Spleen (tissue), 11 donors: ENCODE measurements around the gene FRMD4B. TPM values are rescaled to one million over a fixed set of nuclear protein-coding genes. Genes with fewer than 3 reads are reported as not detected.

Experiments
- DNase-seq: peaks from one replicate; pipeline ENCODE4 v3.0.0-alpha.2; 2020
- H3K27ac ChIP-seq, 8 donors: fragments of 200-600 bp; sonication (generic) in 7 of 8; 1 replicate in 4 of 8; 2 replicates in 4 of 8; pipeline versions ENCODE4 v1.5.0 to v1.8.0; 2016 to 2021; ENCODE audit warnings: inconsistent platforms in 4 of 8, mild to moderate bottlenecking in 4 of 8, moderate library complexity in 1 of 8
- H3K27me3 ChIP-seq, 7 donors: fragments of 200-600 bp; sonication (generic) in 6 of 7; replicated peaks in 1 of 7; 1 replicate in 4 of 7; 2 replicates in 3 of 7; pipeline versions ENCODE4 v1.5.0 to v1.8.0; 2016 to 2021; ENCODE audit warnings: inconsistent platforms in 3 of 7, mild to moderate bottlenecking in 1 of 7
- H3K36me3 ChIP-seq, 6 donors: fragments of 200-600 bp; sonication (generic) in 5 of 6; 1 replicate in 4 of 6; 2 replicates in 2 of 6; pipeline versions ENCODE4 v1.5.0 to v1.8.0; 2016 to 2021; ENCODE audit warnings: inconsistent platforms in 2 of 6
- H3K4me1 ChIP-seq, 6 donors: fragments of 200-600 bp; sonication (generic) in 5 of 6; 1 replicate in 3 of 6; 2 replicates in 3 of 6; pipeline versions ENCODE4 v1.5.0 to v1.8.0; 2016 to 2021; ENCODE audit warnings: inconsistent platforms in 3 of 6
- H3K4me3 ChIP-seq, 8 donors: fragments of 200-600 bp; sonication (generic) in 7 of 8; 1 replicate in 4 of 8; 2 replicates in 4 of 8; pipeline versions ENCODE4 v1.5.0 to v1.8.0; 2016 to 2021; ENCODE audit warnings: inconsistent platforms in 4 of 8, mild to moderate bottlenecking in 4 of 8, moderate library complexity in 2 of 8
- H3K9me3 ChIP-seq, 8 donors: fragments of 200-600 bp; sonication (generic) in 7 of 8; 1 replicate in 4 of 8; 2 replicates in 4 of 8; pipeline versions ENCODE4 v1.5.0 to v1.8.0; 2016 to 2021; ENCODE audit warnings: inconsistent platforms in 4 of 8
- CTCF ChIP-seq, 11 experiments: fragments of 200-600 bp in 7 of 11; fragments of 450-650 bp in 4 of 11; sonication (generic) in 4 of 11; IDR thresholded peaks in 8 of 11; conservative IDR thresholded peaks in 3 of 11; 1 replicate in 7 of 11; 2 replicates in 4 of 11; pipeline versions ENCODE4 v1.4.0 to v1.8.0; 2016 to 2021; ENCODE audit warnings: antibody characterized with exemption in 11 of 11, inconsistent platforms in 4 of 11, mild to moderate bottlenecking in 1 of 11
- POLR2A ChIP-seq, 3 donors: fragments of 450-650 bp; IDR thresholded peaks; one replicate each; pipeline ENCODE4 v1.5.1; 2017; ENCODE audit warnings: antibody characterized with exemption in 3 of 3, mild to moderate bottlenecking in 1 of 3
- POLR2AphosphoS5 ChIP-seq, 3 donors: sonication (generic); formaldehyde crosslinking; IDR thresholded peaks; one replicate each; pipeline ENCODE4 v1.5.1; 2017; ENCODE audit warnings: antibody characterized with exemption in 3 of 3
- WGBS, 5 donors: extraction: QIAGEN DNeasy Blood & Tissue Kit in 3 of 5; methylation state at CpG; one replicate each; pipeline versions ENCODE4 v1.1.5 to v1.1.7; 2013 to 2018; 5-methylcytosine and 5-hydroxymethylcytosine counted together
- intact Hi-C: fragments of 100-400 bp; cut with DNase I; formaldehyde crosslinking; loops from one replicate; pipeline ENCODE4 v1.15.0; 2023; ENCODE audit warnings: low total_unique reads
- polyA plus RNA-seq, 3 donors: library from polyadenylated mRNA; stranded (reverse); fragments of 200-250 nt; gene quantifications; one replicate each; pipeline ENCODE4 v1.2.1, GENCODE V29; 2013
- total RNA-seq, 7 donors: library from RNA; depleted of rRNA in 3 of 7; stranded (reverse); fragments of >200 nt in 3 of 7; fragmentation: NEBNext Ultra II Directional in 4 of 7; extraction: Animal tissue kit (Norgen Biotek cat#: 25700) in 4 of 7; gene quantifications; one replicate each; pipeline versions ENCODE4 v1.1.0 to v1.2.1, GENCODE V29; 2016 to 2021
- donor health status: healthy with polysubstance abuse.
- donor health status: DM: no; HTN: no; CAD: no; lungs with moderate emphysema.
- donor health status: DM: no; HTN: no; CAD: no.
- donor health status: Bipolar disorder and iron deficiency.
- donor health status: healthy.
- donor health status: DM: no; HTN: no; CAD: no.
- donor health status: DM: yes; HTN: yes; CAD: no.

The FRMD4B gene
- total and polyA plus RNA-seq, 10 donors, result 8.1 to 143 (median 112) TPM

- TF ChIP-seq POLR2A (IDR thresholded peaks at IDR 0.05), result no peak
- TF ChIP-seq POLR2AphosphoS5 (IDR thresholded peaks at IDR 0.05), result no peak
- TF ChIP-seq CTCF (IDR thresholded peaks at IDR 0.05 in 8 of 11, conservative IDR thresholded peaks at IDR 0.05 in 3 of 11), result no peak
- no peaks in the 10 kb centered on the region for H3K9me3 ChIP-seq
- H3K4me1 ChIP-seq, result no peaks in the 10 kb centered on the region
- no peaks in the 10 kb centered on the region for H3K36me3 ChIP-seq
- no peak overlapping the region for H3K4me3 ChIP-seq
- no peak for DNase-seq
- no peaks in the 10 kb centered on the region for H3K27me3 ChIP-seq
- H3K27ac ChIP-seq, result no peak overlapping the region
- intact Hi-C loops, result no loop called here
Observed at GRCh38 chr3:69145688-69146087, 240.2 kb downstream of the FRMD4B start.

GRCh38 chr3:69144631-69145245 lies 241.2 kb downstream of the FRMD4B start:
- no peak overlapping the region for H3K4me3 ChIP-seq
- H3K27ac ChIP-seq, result no peak overlapping the region
- TF ChIP-seq CTCF (IDR thresholded peaks at IDR 0.05 in 8 of 11, conservative IDR thresholded peaks at IDR 0.05 in 3 of 11), result no peak
- TF ChIP-seq POLR2AphosphoS5 (IDR thresholded peaks at IDR 0.05), result no peak
- no peak for TF ChIP-seq POLR2A (IDR thresholded peaks at IDR 0.05)
- H3K4me1 ChIP-seq, result no peaks in the 10 kb centered on the region
- no peak for DNase-seq
- H3K36me3 ChIP-seq, result no peaks in the 10 kb centered on the region
- no peaks in the 10 kb centered on the region for H3K27me3 ChIP-seq
- 29 to 65% (median 58%) methylated on average over 3 of the region's 3 CpGs for WGBS, 5 donors
- intact Hi-C loops, result no loop called here
- no peaks in the 10 kb centered on the region for H3K9me3 ChIP-seq

DNA sequence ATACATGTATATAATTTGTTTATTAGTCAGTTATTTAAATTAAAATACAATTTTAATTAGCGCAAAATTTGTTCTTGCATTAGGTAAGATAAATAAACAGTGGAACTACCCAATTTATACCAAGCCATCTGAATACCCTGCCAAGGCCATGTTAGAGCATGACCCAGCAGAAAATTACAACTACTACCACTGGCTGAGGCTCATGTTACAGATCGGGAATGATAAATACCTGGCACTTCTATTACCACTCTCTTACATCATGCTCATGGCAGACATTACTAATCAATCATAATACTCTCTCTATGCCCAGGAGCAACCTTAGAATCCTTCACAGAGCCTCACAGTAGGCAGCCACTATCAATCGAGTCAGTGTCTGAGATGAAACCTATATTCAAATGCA lies 242.3 kb downstream of the FRMD4B start:
- Histone ChIP-seq H3K9me3 (no peaks in the 10 kb centered on the region), H3K4me1 (no peaks in the 10 kb centered on the region), H3K4me3 (no peak overlapping the region), H3K27me3 (no peaks in the 10 kb centered on the region), H3K36me3 (no peaks in the 10 kb centered on the region), H3K27ac (no peak overlapping the region)
- no peak for DNase-seq
- 91 to 96% (median 93%) methylated on average over 3 of the region's 3 CpGs for WGBS, 5 donors
- TF ChIP-seq CTCF (IDR thresholded peaks at IDR 0.05 in 8 of 11, conservative IDR thresholded peaks at IDR 0.05 in 3 of 11) (no peak), POLR2A (IDR thresholded peaks at IDR 0.05) (no peak), POLR2AphosphoS5 (IDR thresholded peaks at IDR 0.05) (no peak)
- intact Hi-C loops, result no loop called here

DNA sequence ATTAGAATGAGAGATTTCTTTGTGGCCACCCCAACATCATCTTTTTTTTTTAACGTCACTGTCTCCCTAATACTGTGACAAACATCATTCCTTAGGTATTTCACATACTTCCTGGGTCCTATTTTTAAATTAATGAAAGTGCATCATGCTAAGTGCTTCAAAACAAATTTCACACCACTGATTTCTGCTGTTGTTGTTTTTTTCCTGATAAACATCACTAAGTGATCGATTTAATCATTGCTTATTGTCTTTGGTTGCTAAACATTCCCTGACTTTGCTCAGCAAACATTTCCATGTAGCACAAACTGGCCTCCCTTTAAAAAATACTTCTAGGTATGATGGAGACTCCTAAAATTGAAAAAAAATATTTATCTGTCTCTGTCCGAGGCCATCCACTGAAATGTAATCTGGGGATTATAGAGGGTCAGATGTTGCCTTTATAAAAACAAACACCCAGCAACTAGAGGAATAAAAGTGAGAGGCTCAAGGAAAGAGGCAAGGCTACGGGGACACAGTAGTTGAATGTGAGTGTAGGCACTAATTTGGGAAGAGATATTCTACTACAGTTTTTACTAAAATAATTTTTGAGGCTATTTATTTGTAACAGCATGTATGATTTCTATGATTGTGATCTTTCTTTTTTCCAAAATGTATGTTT lies 243.0 kb downstream of the FRMD4B start:
- no peak for DNase-seq
- H3K27me3 ChIP-seq, result no peaks in the 10 kb centered on the region
- no peaks in the 10 kb centered on the region for H3K36me3 ChIP-seq
- intact Hi-C loops, result no loop called here
- H3K9me3 ChIP-seq, result no peaks in the 10 kb centered on the region
- H3K4me3 ChIP-seq, result no peak overlapping the region
- 78 to 88% (median 81%) methylated on average over 4 of the region's 4 CpGs for WGBS, 5 donors
- no peaks in the 10 kb centered on the region for H3K4me1 ChIP-seq
- TF ChIP-seq CTCF (IDR thresholded peaks at IDR 0.05 in 8 of 11, conservative IDR thresholded peaks at IDR 0.05 in 3 of 11) (no peak), POLR2AphosphoS5 (IDR thresholded peaks at IDR 0.05) (no peak), POLR2A (IDR thresholded peaks at IDR 0.05) (no peak)
- no peak overlapping the region for H3K27ac ChIP-seq
